Measurements from ENCODE around the gene APMAP. TPM values are rescaled to one million over a fixed set of nuclear protein-coding genes. Genes with fewer than 3 reads are reported as not detected.

The APMAP gene
- total and polyA plus RNA-seq, 2 of the 13 experiments (the other 11 are each of a cell fraction or from before 2014, with no cell fraction given): 168 to 214 TPM

DNA sequence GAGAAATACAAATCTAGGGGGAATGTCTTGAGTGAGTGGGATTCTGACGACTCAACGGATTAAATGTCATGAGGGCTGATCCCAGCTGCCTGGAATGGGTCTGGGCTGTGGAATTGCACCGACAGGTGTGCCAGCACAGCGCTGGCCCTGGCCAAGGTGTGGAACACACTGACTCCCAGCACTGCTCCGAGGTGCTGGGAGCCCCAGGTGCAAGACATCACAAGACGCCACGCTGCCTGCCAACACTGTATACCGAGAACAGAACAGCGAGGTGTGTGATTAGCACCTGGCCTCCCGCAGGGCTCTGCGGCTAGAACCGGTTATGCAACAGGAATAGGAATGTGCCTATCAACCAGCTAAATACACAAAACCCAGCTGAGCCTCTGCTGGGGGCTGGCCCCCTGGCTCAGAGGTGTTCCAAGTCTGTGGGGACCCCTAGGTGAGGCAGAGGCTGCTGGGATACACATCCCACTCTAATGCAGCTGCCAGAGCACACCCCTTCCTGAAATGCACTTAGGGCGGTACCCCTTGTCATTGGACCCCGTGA, 24.8 kb upstream of the APMAP start (continued):
- TF ChIP-seq, protein P1, sequence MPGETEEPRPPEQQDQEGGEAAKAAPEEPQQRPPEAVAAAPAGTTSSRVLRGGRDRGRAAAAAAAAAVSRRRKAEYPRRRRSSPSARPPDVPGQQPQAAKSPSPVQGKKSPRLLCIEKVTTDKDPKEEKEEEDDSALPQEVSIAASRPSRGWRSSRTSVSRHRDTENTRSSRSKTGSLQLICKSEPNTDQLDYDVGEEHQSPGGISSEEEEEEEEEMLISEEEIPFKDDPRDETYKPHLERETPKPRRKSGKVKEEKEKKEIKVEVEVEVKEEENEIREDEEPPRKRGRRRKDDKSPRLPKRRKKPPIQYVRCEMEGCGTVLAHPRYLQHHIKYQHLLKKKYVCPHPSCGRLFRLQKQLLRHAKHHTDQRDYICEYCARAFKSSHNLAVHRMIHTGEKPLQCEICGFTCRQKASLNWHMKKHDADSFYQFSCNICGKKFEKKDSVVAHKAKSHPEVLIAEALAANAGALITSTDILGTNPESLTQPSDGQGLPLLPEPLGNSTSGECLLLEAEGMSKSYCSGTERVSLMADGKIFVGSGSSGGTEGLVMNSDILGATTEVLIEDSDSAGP (CRISPR knock-in tag; IDR thresholded peaks at IDR 0.05; ENCODE audit: borderline replicate concordance): peak; percentile 57
- peak; percentile 95 for TF ChIP-seq ZNF468 (CRISPR knock-in tag; IDR thresholded peaks at IDR 0.05)
- TF ChIP-seq, protein P2, sequence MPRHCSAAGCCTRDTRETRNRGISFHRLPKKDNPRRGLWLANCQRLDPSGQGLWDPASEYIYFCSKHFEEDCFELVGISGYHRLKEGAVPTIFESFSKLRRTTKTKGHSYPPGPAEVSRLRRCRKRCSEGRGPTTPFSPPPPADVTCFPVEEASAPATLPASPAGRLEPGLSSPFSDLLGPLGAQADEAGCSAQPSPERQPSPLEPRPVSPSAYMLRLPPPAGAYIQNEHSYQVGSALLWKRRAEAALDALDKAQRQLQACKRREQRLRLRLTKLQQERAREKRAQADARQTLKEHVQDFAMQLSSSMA (CRISPR knock-in tag; IDR thresholded peaks at IDR 0.05): no peak
- 0 out of 2 replicates have a peak, but pooled peaks have one; percentile 27 for TF ChIP-seq ZNF746 (CRISPR knock-in tag; IDR thresholded peaks at IDR 0.05)
- TF ChIP-seq ZNF891 (CRISPR knock-in tag; IDR thresholded peaks at IDR 0.05): peak; percentile 70
- TF ChIP-seq, protein P3, sequence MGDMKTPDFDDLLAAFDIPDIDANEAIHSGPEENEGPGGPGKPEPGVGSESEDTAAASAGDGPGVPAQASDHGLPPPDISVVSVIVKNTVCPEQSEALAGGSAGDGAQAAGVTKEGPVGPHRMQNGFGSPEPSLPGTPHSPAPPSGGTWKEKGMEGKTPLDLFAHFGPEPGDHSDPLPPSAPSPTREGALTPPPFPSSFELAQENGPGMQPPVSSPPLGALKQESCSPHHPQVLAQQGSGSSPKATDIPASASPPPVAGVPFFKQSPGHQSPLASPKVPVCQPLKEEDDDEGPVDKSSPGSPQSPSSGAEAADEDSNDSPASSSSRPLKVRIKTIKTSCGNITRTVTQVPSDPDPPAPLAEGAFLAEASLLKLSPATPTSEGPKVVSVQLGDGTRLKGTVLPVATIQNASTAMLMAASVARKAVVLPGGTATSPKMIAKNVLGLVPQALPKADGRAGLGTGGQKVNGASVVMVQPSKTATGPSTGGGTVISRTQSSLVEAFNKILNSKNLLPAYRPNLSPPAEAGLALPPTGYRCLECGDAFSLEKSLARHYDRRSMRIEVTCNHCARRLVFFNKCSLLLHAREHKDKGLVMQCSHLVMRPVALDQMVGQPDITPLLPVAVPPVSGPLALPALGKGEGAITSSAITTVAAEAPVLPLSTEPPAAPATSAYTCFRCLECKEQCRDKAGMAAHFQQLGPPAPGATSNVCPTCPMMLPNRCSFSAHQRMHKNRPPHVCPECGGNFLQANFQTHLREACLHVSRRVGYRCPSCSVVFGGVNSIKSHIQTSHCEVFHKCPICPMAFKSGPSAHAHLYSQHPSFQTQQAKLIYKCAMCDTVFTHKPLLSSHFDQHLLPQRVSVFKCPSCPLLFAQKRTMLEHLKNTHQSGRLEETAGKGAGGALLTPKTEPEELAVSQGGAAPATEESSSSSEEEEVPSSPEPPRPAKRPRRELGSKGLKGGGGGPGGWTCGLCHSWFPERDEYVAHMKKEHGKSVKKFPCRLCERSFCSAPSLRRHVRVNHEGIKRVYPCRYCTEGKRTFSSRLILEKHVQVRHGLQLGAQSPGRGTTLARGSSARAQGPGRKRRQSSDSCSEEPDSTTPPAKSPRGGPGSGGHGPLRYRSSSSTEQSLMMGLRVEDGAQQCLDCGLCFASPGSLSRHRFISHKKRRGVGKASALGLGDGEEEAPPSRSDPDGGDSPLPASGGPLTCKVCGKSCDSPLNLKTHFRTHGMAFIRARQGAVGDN (CRISPR knock-in tag; IDR thresholded peaks at IDR 0.05): peak; percentile 65
- no peak for TF ChIP-seq ZNF543 (CRISPR knock-in tag; IDR thresholded peaks at IDR 0.05)
- TF ChIP-seq ZNF709 (CRISPR knock-in tag; IDR thresholded peaks at IDR 0.05): no peak
- peak; percentile 67 for TF ChIP-seq SAP130 (CRISPR knock-in tag; IDR thresholded peaks at IDR 0.05; ENCODE audit: low read depth)
- 0 out of 2 replicates have a peak, but pooled peaks have one; percentile 50 for TF ChIP-seq ZMYM4 (CRISPR knock-in tag; IDR thresholded peaks at IDR 0.05)
- TF ChIP-seq, protein P4, sequence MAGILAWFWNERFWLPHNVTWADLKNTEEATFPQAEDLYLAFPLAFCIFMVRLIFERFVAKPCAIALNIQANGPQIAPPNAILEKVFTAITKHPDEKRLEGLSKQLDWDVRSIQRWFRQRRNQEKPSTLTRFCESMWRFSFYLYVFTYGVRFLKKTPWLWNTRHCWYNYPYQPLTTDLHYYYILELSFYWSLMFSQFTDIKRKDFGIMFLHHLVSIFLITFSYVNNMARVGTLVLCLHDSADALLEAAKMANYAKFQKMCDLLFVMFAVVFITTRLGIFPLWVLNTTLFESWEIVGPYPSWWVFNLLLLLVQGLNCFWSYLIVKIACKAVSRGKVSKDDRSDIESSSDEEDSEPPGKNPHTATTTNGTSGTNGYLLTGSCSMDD (CRISPR knock-in tag; IDR thresholded peaks at IDR 0.05): peak; percentile 57; the same call in 1 of the 2 replicates
- peak; percentile 57; the same call in 1 of the 2 replicates for TF ChIP-seq ZNF256 (CRISPR knock-in tag; conservative IDR thresholded peaks at IDR 0.05)
- TF ChIP-seq, protein P5, sequence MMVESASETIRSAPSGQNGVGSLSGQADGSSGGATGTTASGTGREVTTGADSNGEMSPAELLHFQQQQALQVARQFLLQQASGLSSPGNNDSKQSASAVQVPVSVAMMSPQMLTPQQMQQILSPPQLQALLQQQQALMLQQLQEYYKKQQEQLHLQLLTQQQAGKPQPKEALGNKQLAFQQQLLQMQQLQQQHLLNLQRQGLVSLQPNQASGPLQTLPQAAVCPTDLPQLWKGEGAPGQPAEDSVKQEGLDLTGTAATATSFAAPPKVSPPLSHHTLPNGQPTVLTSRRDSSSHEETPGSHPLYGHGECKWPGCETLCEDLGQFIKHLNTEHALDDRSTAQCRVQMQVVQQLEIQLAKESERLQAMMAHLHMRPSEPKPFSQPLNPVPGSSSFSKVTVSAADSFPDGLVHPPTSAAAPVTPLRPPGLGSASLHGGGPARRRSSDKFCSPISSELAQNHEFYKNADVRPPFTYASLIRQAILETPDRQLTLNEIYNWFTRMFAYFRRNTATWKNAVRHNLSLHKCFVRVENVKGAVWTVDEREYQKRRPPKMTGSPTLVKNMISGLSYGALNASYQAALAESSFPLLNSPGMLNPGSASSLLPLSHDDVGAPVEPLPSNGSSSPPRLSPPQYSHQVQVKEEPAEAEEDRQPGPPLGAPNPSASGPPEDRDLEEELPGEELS (CRISPR knock-in tag; IDR thresholded peaks at IDR 0.05): 0 out of 2 replicates have a peak, but pooled peaks have one; percentile 34
- peak; percentile 46; the same call in 1 of the 2 replicates for TF ChIP-seq HMG20A (CRISPR knock-in tag; IDR thresholded peaks at IDR 0.05; ENCODE audit: borderline replicate concordance)
- 0 out of 2 replicates have a peak, but pooled peaks have one; percentile 30 for TF ChIP-seq ZSCAN29 (CRISPR knock-in tag; conservative IDR thresholded peaks at IDR 0.05)
- peak; percentile 8; the same call in 1 of the 2 replicates for TF ChIP-seq SMC3 (IDR thresholded peaks at IDR 0.05; ENCODE audit: low read length)
- TF ChIP-seq POLR2A (IDR thresholded peaks at IDR 0.05; ENCODE audit: insufficient read depth in 1 of 2, low read depth in 2 of 2, low read length in 2 of 2): no peak
- TF ChIP-seq ZNF432 (CRISPR knock-in tag; IDR thresholded peaks at IDR 0.05; ENCODE audit: borderline replicate concordance): 0 out of 2 replicates have a peak, but pooled peaks have one; percentile 6
- peak; percentile 32; the same call in 1 of the 2 replicates for TF ChIP-seq ZNF605 (CRISPR knock-in tag; IDR thresholded peaks at IDR 0.05)

Data from HepG2 (cell line).